Vagina (tissue), 2 donors: Measurements from ENCODE around the gene VMP1. TPM values are rescaled to one million over a fixed set of nuclear protein-coding genes. Genes with fewer than 3 reads are reported as not detected.
"Not testable (repeated sequence)": the region's sequence is repeated elsewhere in the genome, so short reads cannot be mapped to it uniquely, and the experiment has no call there.

ENCODE experiments used
- DNase-seq, 2 donors: peaks; one replicate each; pipeline ENCODE4 v3.0.0-alpha.2; 2017; ENCODE audit errors: extremely low spot score in 2 of 2
- H3K27ac ChIP-seq: fragments of 200-600 bp; sonication (generic); one replicate; pipeline ENCODE4 v1.5.1; 2019
- H3K27me3 ChIP-seq: fragments of 200-600 bp; sonication (generic); one replicate; pipeline ENCODE4 v1.5.1; 2019
- H3K36me3 ChIP-seq, 2 donors: fragments of 200-600 bp; sonication (generic); one replicate each; pipeline ENCODE4 v1.5.1; 2017 to 2019
- H3K4me1 ChIP-seq: fragments of 200-600 bp; sonication (generic); one replicate; pipeline ENCODE4 v1.5.1; 2019
- H3K4me3 ChIP-seq, 2 donors: fragments of 200-600 bp; sonication (generic); 1 replicate in 1 of 2; 2 replicates in 1 of 2; pipeline ENCODE4 v1.5.1; 2016 to 2019
- H3K9me3 ChIP-seq: fragments of 200-600 bp; sonication (generic); one replicate; pipeline ENCODE4 v1.5.1; 2019
- POLR2A ChIP-seq, 2 donors: fragments of 450-650 bp; IDR thresholded peaks; one replicate each; pipeline ENCODE4 v1.6.1; 2017; ENCODE audit warnings: antibody characterized with exemption in 2 of 2, mild to moderate bottlenecking in 2 of 2, moderate library complexity in 2 of 2
- POLR2AphosphoS5 ChIP-seq, 2 donors: sonication (generic); formaldehyde crosslinking; IDR thresholded peaks; one replicate each; pipeline ENCODE4 v1.9.0; 2017; ENCODE audit warnings: antibody characterized with exemption in 2 of 2, mild to moderate bottlenecking in 2 of 2, low read depth in 1 of 2; ENCODE audit not compliant: insufficient read depth in 1 of 2
- intact Hi-C: fragments of 100-400 bp; cut with DNase I; formaldehyde crosslinking; loops from one replicate; pipeline ENCODE4 v1.15.1; 2023
- total RNA-seq: library from RNA; depleted of rRNA; stranded (reverse); fragments of >200 nt; gene quantifications from one replicate; pipeline ENCODE4 v1.2.3, GENCODE V29; 2016
- TF ChIP-seq, protein P1 (sequence below), 3 experiments: fragments of 450-650 bp in 2 of 3; fragments of 200-600 bp in 1 of 3; sonication (generic) in 1 of 3; IDR thresholded peaks; one replicate each; pipeline ENCODE4 v1.5.1; 2017 to 2019; ENCODE audit warnings: antibody characterized with exemption in 3 of 3, mild to moderate bottlenecking in 2 of 3, moderate library complexity in 2 of 3

VMP1 gene
- total RNA-seq, 1 donor from 2014 or later, result 380 TPM

DNA sequence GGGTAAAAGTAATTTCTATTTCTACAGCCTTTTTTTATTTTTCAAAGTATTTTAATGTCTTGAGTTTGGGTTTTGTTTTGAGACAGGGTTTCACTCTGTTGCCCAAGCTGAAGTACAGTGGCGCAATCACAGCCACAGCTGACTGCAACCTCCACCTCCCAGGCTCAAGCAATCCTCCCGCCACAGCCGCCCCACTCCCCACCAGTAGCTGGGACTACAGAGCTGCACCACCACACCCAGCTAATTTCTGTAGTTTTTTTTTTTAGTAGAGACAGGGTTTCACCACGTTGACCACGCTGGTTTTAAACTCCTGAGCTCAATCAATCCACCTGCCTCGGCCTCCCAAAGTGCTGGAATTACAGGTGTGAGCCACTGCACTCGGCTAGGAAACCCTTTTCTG is 141.3 kb downstream of the VMP1 start:
- H3K36me3 ChIP-seq, result no peaks in the 10 kb centered on the region
- H3K4me1 ChIP-seq, result peaks cover 80% of the 10 kb centered on the region
- no peaks in the 10 kb centered on the region for H3K9me3 ChIP-seq
- peak overlapping the region; percentile 99 for H3K27ac ChIP-seq
- intact Hi-C loops, result no loop called here
- TF ChIP-seq POLR2A (IDR thresholded peaks at IDR 0.05) (no peak), POLR2AphosphoS5 (IDR thresholded peaks at IDR 0.05; ENCODE audit: insufficient read depth in 1 of 2, low read depth in 1 of 2) (peak in 1 of 2 donors; percentile 64)
- TF ChIP-seq, protein P1, sequence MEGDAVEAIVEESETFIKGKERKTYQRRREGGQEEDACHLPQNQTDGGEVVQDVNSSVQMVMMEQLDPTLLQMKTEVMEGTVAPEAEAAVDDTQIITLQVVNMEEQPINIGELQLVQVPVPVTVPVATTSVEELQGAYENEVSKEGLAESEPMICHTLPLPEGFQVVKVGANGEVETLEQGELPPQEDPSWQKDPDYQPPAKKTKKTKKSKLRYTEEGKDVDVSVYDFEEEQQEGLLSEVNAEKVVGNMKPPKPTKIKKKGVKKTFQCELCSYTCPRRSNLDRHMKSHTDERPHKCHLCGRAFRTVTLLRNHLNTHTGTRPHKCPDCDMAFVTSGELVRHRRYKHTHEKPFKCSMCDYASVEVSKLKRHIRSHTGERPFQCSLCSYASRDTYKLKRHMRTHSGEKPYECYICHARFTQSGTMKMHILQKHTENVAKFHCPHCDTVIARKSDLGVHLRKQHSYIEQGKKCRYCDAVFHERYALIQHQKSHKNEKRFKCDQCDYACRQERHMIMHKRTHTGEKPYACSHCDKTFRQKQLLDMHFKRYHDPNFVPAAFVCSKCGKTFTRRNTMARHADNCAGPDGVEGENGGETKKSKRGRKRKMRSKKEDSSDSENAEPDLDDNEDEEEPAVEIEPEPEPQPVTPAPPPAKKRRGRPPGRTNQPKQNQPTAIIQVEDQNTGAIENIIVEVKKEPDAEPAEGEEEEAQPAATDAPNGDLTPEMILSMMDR (IDR thresholded peaks at IDR 0.05), result no peak
- no peak for DNase-seq
- H3K27me3 ChIP-seq, result no peaks in the 10 kb centered on the region
- no peak overlapping the region for H3K4me3 ChIP-seq

GRCh38 chr17:59850311-59850710 is 142.9 kb downstream of the VMP1 start:
- H3K4me3 ChIP-seq, DNase-seq, H3K36me3 ChIP-seq, H3K9me3 ChIP-seq, H3K27me3 ChIP-seq, intact Hi-C loops: not testable (repeated sequence)
- Histone ChIP-seq H3K27ac (peak overlapping the region; percentile 76), H3K4me1 (peaks cover 74% of the 10 kb centered on the region)

DNA sequence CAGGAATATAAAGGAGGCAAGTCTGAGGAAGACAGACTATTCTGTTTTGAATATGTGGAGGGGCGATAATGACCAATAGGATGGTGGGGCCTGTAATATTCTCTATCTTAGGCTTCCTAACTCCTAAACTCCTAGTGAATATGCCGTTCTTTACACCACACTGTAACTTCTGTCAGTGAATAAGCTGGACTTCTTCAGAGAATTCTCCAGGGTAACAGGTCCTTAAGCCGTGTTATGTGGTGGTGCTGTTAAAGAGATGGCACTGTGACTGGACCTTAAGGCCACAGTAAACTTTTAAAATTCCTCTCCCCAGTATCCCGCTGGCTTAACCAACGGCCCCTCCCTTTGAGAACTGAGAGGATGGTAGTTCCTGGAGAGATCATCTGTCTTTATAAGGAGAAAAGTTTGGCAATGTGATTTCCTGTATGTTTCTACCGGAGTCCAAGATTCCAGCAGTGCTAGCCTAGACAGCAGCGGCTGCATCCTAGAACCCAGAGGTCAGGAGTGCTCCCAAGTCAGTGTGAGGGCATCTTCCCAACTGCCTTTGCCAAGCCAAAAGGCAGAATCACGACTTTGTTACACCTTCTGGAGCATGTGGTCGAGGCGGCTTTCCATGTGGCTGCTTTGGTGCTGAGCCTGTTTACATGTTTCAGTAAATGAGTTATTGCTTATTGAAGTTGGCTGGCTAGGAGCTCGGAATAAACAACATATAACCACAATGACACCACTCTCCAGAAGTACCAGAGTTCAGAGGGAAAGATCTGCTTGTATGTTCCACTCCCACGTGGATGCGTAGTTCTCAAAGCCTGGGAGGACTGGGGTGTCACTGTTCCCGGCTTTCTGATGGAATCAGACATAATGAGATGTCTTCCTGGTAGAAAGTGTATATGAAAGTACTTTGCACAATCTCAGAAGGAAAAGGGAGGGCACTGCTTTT is 144.3 kb downstream of the VMP1 start:
- DNase-seq, result peak in 1 of 2 donors; percentile 93
- Histone ChIP-seq H3K4me1 (peaks cover 61% of the 10 kb centered on the region), H3K27me3 (no peaks in the 10 kb centered on the region), H3K27ac (peak overlapping the region; percentile 76), H3K4me3 (peak overlapping the region in 1 of 2 donors; percentile 5), H3K9me3 (no peaks in the 10 kb centered on the region), H3K36me3 (no peaks in the 10 kb centered on the region)
- intact Hi-C loops, result no loop called here
- TF ChIP-seq POLR2A (IDR thresholded peaks at IDR 0.05) (no peak), POLR2AphosphoS5 (IDR thresholded peaks at IDR 0.05; ENCODE audit: insufficient read depth in 1 of 2, low read depth in 1 of 2) (peak; percentile 49 to 80)
- TF ChIP-seq, protein P1 (IDR thresholded peaks at IDR 0.05), result no peak

DNA sequence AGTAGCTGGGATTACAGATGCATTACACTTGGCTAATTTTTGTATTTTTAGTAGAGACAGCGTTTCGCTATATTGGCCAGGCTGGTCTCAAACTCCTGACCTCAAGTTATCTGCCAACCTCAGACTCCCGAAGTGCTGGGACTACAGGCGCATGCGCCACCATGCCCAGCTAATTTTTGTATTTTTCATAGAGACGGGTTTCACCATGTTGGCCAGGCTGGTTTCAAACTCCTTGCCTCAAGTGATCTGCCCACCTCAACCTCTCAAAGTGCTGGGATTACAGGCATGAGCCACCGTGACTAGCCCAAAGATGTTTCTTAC is 145.4 kb downstream of the VMP1 start:
- H3K36me3 ChIP-seq, H3K4me3 ChIP-seq, DNase-seq, H3K27me3 ChIP-seq, H3K9me3 ChIP-seq, intact Hi-C loops: not testable (repeated sequence)
- peak overlapping the region; percentile 76 for H3K27ac ChIP-seq
- peaks cover 53% of the 10 kb centered on the region for H3K4me1 ChIP-seq

DNA sequence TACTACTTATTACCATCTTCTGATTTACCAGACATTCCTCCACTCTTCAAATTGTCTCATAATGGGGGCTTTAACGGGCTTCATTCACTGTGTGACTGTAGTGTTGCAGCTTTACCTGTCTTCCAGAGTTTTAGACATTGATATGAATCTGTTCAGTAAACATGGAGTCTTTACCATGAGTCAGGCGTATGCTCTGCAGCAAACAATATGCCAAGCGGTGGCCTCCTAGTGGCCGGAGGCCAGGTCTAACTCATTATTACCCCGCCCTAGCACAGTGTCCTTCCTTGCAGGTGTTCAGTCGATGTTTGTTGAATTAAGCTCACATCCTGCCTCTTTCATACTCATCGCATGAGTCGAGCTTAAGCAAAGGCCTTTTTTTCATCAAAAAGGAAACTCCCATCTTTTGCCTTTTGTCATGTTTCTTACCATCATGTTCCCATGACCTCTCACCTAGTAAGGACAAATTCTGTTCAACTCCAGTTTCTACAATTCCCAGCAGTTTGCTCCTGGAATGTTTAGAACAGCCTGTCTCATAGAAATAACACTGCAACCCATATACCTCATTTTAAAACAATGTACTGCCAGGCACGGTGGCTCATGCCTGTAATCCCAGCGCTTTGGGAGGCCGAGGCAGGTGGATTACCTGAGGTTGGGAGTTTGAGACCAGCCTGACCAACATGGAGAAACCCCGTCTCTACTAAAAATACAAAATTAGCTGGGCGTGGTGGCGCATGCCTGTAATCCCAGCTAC is 145.9 kb downstream of the VMP1 start:
- H3K27me3 ChIP-seq, result no peaks in the 10 kb centered on the region
- H3K27ac ChIP-seq, result peak overlapping the region; percentile 76
- intact Hi-C loops, result no loop called here
- H3K9me3 ChIP-seq, result no peaks in the 10 kb centered on the region
- TF ChIP-seq POLR2A (IDR thresholded peaks at IDR 0.05), result no peak
- TF ChIP-seq POLR2AphosphoS5 (IDR thresholded peaks at IDR 0.05; ENCODE audit: insufficient read depth in 1 of 2, low read depth in 1 of 2), result peak in 1 of 2 donors; percentile 46
- TF ChIP-seq, protein P1 (IDR thresholded peaks at IDR 0.05), result no peak
- H3K4me3 ChIP-seq, result no peak overlapping the region
- H3K36me3 ChIP-seq, result no peaks in the 10 kb centered on the region
- peaks cover 47% of the 10 kb centered on the region for H3K4me1 ChIP-seq
- DNase-seq, result no peak

- DNase-seq, intact Hi-C loops, H3K36me3 ChIP-seq, H3K4me3 ChIP-seq, H3K9me3 ChIP-seq, H3K27me3 ChIP-seq: not testable (repeated sequence)
- peak overlapping the region; percentile 76 for H3K27ac ChIP-seq
- H3K4me1 ChIP-seq, result peaks cover 43% of the 10 kb centered on the region
These were observed 146.7 kb downstream of the VMP1 start for GRCh38 chr17:59853919-59854729.
